Aorta (tissue), 5 donors: ENCODE measurements around the gene ARHGAP44. TPM values are rescaled to one million over a fixed set of nuclear protein-coding genes. Genes with fewer than 3 reads are reported as not detected.
"Not testable (repeated sequence)": the region's sequence is repeated elsewhere in the genome, so short reads cannot be mapped to it uniquely, and the experiment has no call there.

ENCODE experiments used
- ATAC-seq: fragments of 200-7000 bp; cut with Tn5 transposase; one replicate; pipeline ENCODE4 v1.9.1; 2022; ENCODE audit warnings: moderate library complexity; ENCODE audit not compliant: low FRiP score
- DNase-seq, 2 donors: peaks; one replicate each; pipeline ENCODE4 v3.0.0-alpha.2; 2020
- H3K27ac ChIP-seq, 2 donors: one replicate each; pipeline ENCODE4 v1.5.1; 2013; ENCODE audit warnings: low read length in 2 of 2, mild to moderate bottlenecking in 2 of 2, moderate library complexity in 2 of 2, control low read depth in 1 of 2, inconsistent platforms in 1 of 2, low read depth in 1 of 2
- H3K27me3 ChIP-seq, 2 donors: one replicate each; pipeline ENCODE4 v1.6.1; 2013; ENCODE audit warnings: control low read depth in 1 of 2, low read length in 1 of 2, mild to moderate bottlenecking in 1 of 2, moderate library complexity in 1 of 2; ENCODE audit not compliant: insufficient read depth in 2 of 2, control insufficient read depth in 1 of 2
- H3K36me3 ChIP-seq, 2 donors: one replicate each; pipeline ENCODE4 v1.6.1; 2013; ENCODE audit warnings: control low read depth in 1 of 2, low read length in 1 of 2, mild to moderate bottlenecking in 1 of 2; ENCODE audit not compliant: insufficient read depth in 2 of 2, control insufficient read depth in 1 of 2
- H3K4me1 ChIP-seq, 2 donors: one replicate each; pipeline ENCODE4 v1.6.1; 2013; ENCODE audit warnings: low read length in 2 of 2, control low read depth in 1 of 2, mild to moderate bottlenecking in 1 of 2, moderate library complexity in 1 of 2; ENCODE audit not compliant: insufficient read depth in 2 of 2, control insufficient read depth in 1 of 2
- H3K4me3 ChIP-seq, 2 donors: one replicate each; pipeline ENCODE4 v1.5.1; 2013; ENCODE audit warnings: low read length in 2 of 2, control low read depth in 1 of 2, mild to moderate bottlenecking in 1 of 2
- H3K9me3 ChIP-seq: one replicate; pipeline ENCODE4 v1.6.1; 2013; ENCODE audit warnings: mild to moderate bottlenecking, low read length; ENCODE audit not compliant: control insufficient read depth
- WGBS, 2 donors: extraction: QIAGEN DNeasy Blood & Tissue Kit; methylation state at CpG; one replicate each; pipeline ENCODE4 v1.1.7; 2013; 5-methylcytosine and 5-hydroxymethylcytosine counted together
- intact Hi-C, 2 donors: fragments of 100-400 bp; cut with DNase I; formaldehyde crosslinking; loops; one replicate each; pipeline versions ENCODE4 v1.14.2 to v1.15.0; 2022
- polyA plus RNA-seq, 2 donors: library from polyadenylated mRNA; stranded (reverse); fragments of 200-250 nt; gene quantifications; one replicate each; pipeline ENCODE4 v1.2.3, GENCODE V29; 2013
- total RNA-seq, 2 donors: library from RNA; stranded (reverse); fragmentation: NEBNext Ultra II Directional; extraction: Animal tissue kit (Norgen Biotek cat#: 25700); gene quantifications; one replicate each; pipeline ENCODE4 v1.2.1, GENCODE V29; 2021
- donor health status: healthy with polysubstance abuse.
- donor health status: Bipolar disorder and iron deficiency.
- donor health status: DM: no; HTN: no; CAD: no.
- donor health status: DM: no; HTN: no; CAD: no.
- donor health status: DM: yes; HTN: yes; CAD: no.

The ARHGAP44 gene
- total and polyA plus RNA-seq, 4 donors, result 4.3 to 16.8 (median 10.0) TPM

GRCh38 chr17:12859520-12859919, 70.2 kb downstream of the ARHGAP44 start:
- 77 to 80% methylated on average over 9 of the region's 9 CpGs for WGBS, 2 donors
- no peak for DNase-seq

GRCh38 chr17:12865769-12866168, 76.5 kb downstream of the ARHGAP44 start:
- 95 to 98% methylated on average over 3 of the region's 3 CpGs for WGBS, 2 donors
- H3K9me3 ChIP-seq, result no peaks in the 10 kb centered on the region
- ATAC-seq (no peak), DNase-seq (no peak)
- H3K27ac ChIP-seq, result no peak overlapping the region
- H3K4me3 ChIP-seq, result no peak overlapping the region
- no peaks in the 10 kb centered on the region for H3K4me1 ChIP-seq
- intact Hi-C loops, result no loop called here
- no peaks in the 10 kb centered on the region for H3K27me3 ChIP-seq
- no peaks in the 10 kb centered on the region for H3K36me3 ChIP-seq

More at GRCh38 chr17:12859520-12859919, 70.2 kb downstream of the ARHGAP44 start:
- Histone ChIP-seq H3K4me1 (no peaks in the 10 kb centered on the region), H3K4me3 (no peak overlapping the region), H3K36me3 (no peaks in the 10 kb centered on the region), H3K27ac (no peak overlapping the region), H3K9me3 (peaks cover 4% of the 10 kb centered on the region), H3K27me3 (no peaks in the 10 kb centered on the region)
- ATAC-seq, result no peak
- intact Hi-C loops, result no loop called here

GRCh38 chr17:12866244-12866643, 76.9 kb downstream of the ARHGAP44 start:
- Histone ChIP-seq H3K36me3 (no peaks in the 10 kb centered on the region), H3K4me1 (no peaks in the 10 kb centered on the region), H3K9me3 (no peaks in the 10 kb centered on the region), H3K4me3 (no peak overlapping the region), H3K27me3 (no peaks in the 10 kb centered on the region), H3K27ac (no peak overlapping the region)
- no peak for ATAC-seq
- no peak for DNase-seq
- intact Hi-C loops, result no loop called here
- WGBS, 2 donors, result 74 to 81% methylated on average over 4 of the region's 4 CpGs

- 84 to 85% methylated on average over 5 of the region's 5 CpGs for WGBS, 2 donors
- H3K27ac ChIP-seq, result no peak overlapping the region
- no peaks in the 10 kb centered on the region for H3K36me3 ChIP-seq
- H3K4me3 ChIP-seq, result no peak overlapping the region
- no peaks in the 10 kb centered on the region for H3K9me3 ChIP-seq
- no peaks in the 10 kb centered on the region for H3K4me1 ChIP-seq
- no peaks in the 10 kb centered on the region for H3K27me3 ChIP-seq
- no peak for ATAC-seq
- intact Hi-C loops, result no loop called here
- DNase-seq, result no peak
These were observed 78.4 kb downstream of the ARHGAP44 start for GRCh38 chr17:12867726-12868125.

- intact Hi-C loops, H3K4me1 ChIP-seq, DNase-seq, H3K36me3 ChIP-seq, H3K9me3 ChIP-seq, H3K27ac ChIP-seq, ATAC-seq, H3K27me3 ChIP-seq, H3K4me3 ChIP-seq: not testable (repeated sequence)
- WGBS, 2 donors, result 95 to 97% methylated on average over 7 of the region's 7 CpGs
These were observed 84.3 kb downstream of the ARHGAP44 start for GRCh38 chr17:12873415-12874125.

- peaks cover under 1% of the 10 kb centered on the region for H3K9me3 ChIP-seq
- H3K4me1 ChIP-seq, result no peaks in the 10 kb centered on the region
- no peaks in the 10 kb centered on the region for H3K36me3 ChIP-seq
- intact Hi-C loops, result no loop called here
- 80% methylated on average over 8 of the region's 8 CpGs for WGBS, 2 donors
- no peak overlapping the region for H3K4me3 ChIP-seq
- ATAC-seq (no peak), DNase-seq (no peak)
- no peak overlapping the region for H3K27ac ChIP-seq
- no peaks in the 10 kb centered on the region for H3K27me3 ChIP-seq
These were observed 88.8 kb downstream of the ARHGAP44 start for GRCh38 chr17:12877953-12878669.

- H3K4me1 ChIP-seq, H3K9me3 ChIP-seq, intact Hi-C loops, H3K27ac ChIP-seq, H3K36me3 ChIP-seq, ATAC-seq, H3K27me3 ChIP-seq, DNase-seq, H3K4me3 ChIP-seq: not testable (repeated sequence)
- 92 to 93% methylated on average over 5 of the region's 5 CpGs for WGBS, 2 donors
These were observed 89.8 kb downstream of the ARHGAP44 start for GRCh38 chr17:12879096-12879495.

GRCh38 chr17:12883472-12883871, 94.2 kb downstream of the ARHGAP44 start:
- Histone ChIP-seq H3K4me3 (no peak overlapping the region), H3K9me3 (no peaks in the 10 kb centered on the region), H3K27ac (no peak overlapping the region), H3K27me3 (no peaks in the 10 kb centered on the region), H3K36me3 (no peaks in the 10 kb centered on the region), H3K4me1 (no peaks in the 10 kb centered on the region)
- 55 to 73% methylated on average over 2 of the region's 2 CpGs for WGBS, 2 donors
- no peak for ATAC-seq
- intact Hi-C loops, result no loop called here
- no peak for DNase-seq

GRCh38 chr17:12887088-12887487, 97.8 kb downstream of the ARHGAP44 start:
- 86 to 92% methylated on average over 2 of the region's 2 CpGs for WGBS, 2 donors
- H3K27ac ChIP-seq, result no peak overlapping the region
- no peaks in the 10 kb centered on the region for H3K4me1 ChIP-seq
- no peaks in the 10 kb centered on the region for H3K36me3 ChIP-seq
- intact Hi-C loops, result no loop called here
- no peaks in the 10 kb centered on the region for H3K27me3 ChIP-seq
- no peak for ATAC-seq
- H3K9me3 ChIP-seq, result no peaks in the 10 kb centered on the region
- H3K4me3 ChIP-seq, result no peak overlapping the region
- DNase-seq, result no peak
